ENCODE data around the gene FAM131C.
"Not testable (repeated sequence)": the region's sequence is repeated elsewhere in the genome, so short reads cannot be mapped to it uniquely, and the experiment has no call there.

The FAM131C gene

GRCh38 chr1:16109571-16109970, 36.1 kb upstream of the FAM131C start:
- H3K4me3 ChIP-seq (ENCODE audit: low read depth, low read length): no peak overlapping the region
- DNase-seq (ENCODE audit: low read depth, low spot score): no peak
- no peak for TF ChIP-seq CTCF (IDR thresholded peaks at IDR 0.05; ENCODE audit: low read depth, low read length)
- in situ Hi-C loops (cut with HindIII; ENCODE audit: low sequenced_read_pairs): no loop called here

- DNase-seq (ENCODE audit: low read depth, low spot score); in situ Hi-C loops (cut with HindIII; ENCODE audit: low sequenced_read_pairs); H3K4me3 ChIP-seq (ENCODE audit: low read depth, low read length): not testable (repeated sequence)
Observed at GRCh38 chr1:16107039-16107438, 33.6 kb upstream of the FAM131C start.

- no peak for TF ChIP-seq CTCF (IDR thresholded peaks at IDR 0.05; ENCODE audit: low read depth, low read length)
- in situ Hi-C loops (cut with HindIII; ENCODE audit: low sequenced_read_pairs): no loop called here
- no peak for DNase-seq (ENCODE audit: low read depth, low spot score)
Observed at GRCh38 chr1:16101623-16102022, 28.2 kb upstream of the FAM131C start.

GRCh38 chr1:16099412-16099811, 26.0 kb upstream of the FAM131C start:
- in situ Hi-C loops (cut with HindIII; ENCODE audit: low sequenced_read_pairs): no loop called here
- TF ChIP-seq CTCF (IDR thresholded peaks at IDR 0.05; ENCODE audit: low read depth, low read length): no peak
- H3K4me3 ChIP-seq (ENCODE audit: low read depth, low read length): no peak overlapping the region
- no peak for DNase-seq (ENCODE audit: low read depth, low spot score)

More at GRCh38 chr1:16101623-16102022, 28.2 kb upstream of the FAM131C start:
- no peak overlapping the region for H3K4me3 ChIP-seq (ENCODE audit: low read depth, low read length)

GRCh38 chr1:16095447-16095846, 22.0 kb upstream of the FAM131C start:
- H3K4me3 ChIP-seq (ENCODE audit: low read depth, low read length): no peak overlapping the region
- no peak for DNase-seq (ENCODE audit: low read depth, low spot score)
- TF ChIP-seq CTCF (IDR thresholded peaks at IDR 0.05; ENCODE audit: low read depth, low read length): no peak
- in situ Hi-C loops (cut with HindIII; ENCODE audit: low sequenced_read_pairs): no loop called here

GRCh38 chr1:16094453-16095158, 21.2 kb upstream of the FAM131C start:
- DNase-seq (ENCODE audit: low read depth, low spot score): no peak
- H3K4me3 ChIP-seq (ENCODE audit: low read depth, low read length): no peak overlapping the region
- in situ Hi-C loops (cut with HindIII; ENCODE audit: low sequenced_read_pairs): no loop called here
- no peak for TF ChIP-seq CTCF (IDR thresholded peaks at IDR 0.05; ENCODE audit: low read depth, low read length)

- H3K4me3 ChIP-seq (ENCODE audit: low read depth, low read length): no peak overlapping the region
- no peak for TF ChIP-seq CTCF (IDR thresholded peaks at IDR 0.05; ENCODE audit: low read depth, low read length)
- in situ Hi-C loops (cut with HindIII; ENCODE audit: low sequenced_read_pairs): no loop called here
- no peak for DNase-seq (ENCODE audit: low read depth, low spot score)
Observed at GRCh38 chr1:16093611-16094010, 20.2 kb upstream of the FAM131C start.

Measured in astrocyte of the spinal cord (primary cell).